Endodermal cell (in vitro differentiated cells): ENCODE data around the gene ERBB4. TPM values are rescaled to one million over a fixed set of nuclear protein-coding genes. Genes with fewer than 3 reads are reported as not detected.

Source experiments
- DNase-seq: peaks from one replicate; pipeline ENCODE4 v3.0.0-alpha.2; 2017
- H3K27ac ChIP-seq: 2 replicates; pipeline ENCODE4 v1.5.1; 2013; ENCODE audit warnings: mild to moderate bottlenecking, low read depth, low read length, moderate library complexity
- H3K27me3 ChIP-seq: 2 replicates; pipeline ENCODE4 v1.6.1; 2013; ENCODE audit warnings: mild to moderate bottlenecking, low read length, moderate library complexity; ENCODE audit not compliant: insufficient read depth, control insufficient read depth, poor library complexity, severe bottlenecking
- H3K36me3 ChIP-seq: 2 replicates; pipeline ENCODE4 v1.7.0; 2013; ENCODE audit warnings: mild to moderate bottlenecking, low read length, moderate library complexity; ENCODE audit not compliant: control insufficient read depth, insufficient read depth
- H3K4me1 ChIP-seq: one replicate; pipeline ENCODE4 v1.7.0; 2013; ENCODE audit warnings: low read length; ENCODE audit not compliant: control insufficient read depth, insufficient read depth
- H3K4me3 ChIP-seq: 2 replicates; pipeline ENCODE4 v1.5.1; 2013; ENCODE audit warnings: mild to moderate bottlenecking, low read length, moderate library complexity
- H3K9ac ChIP-seq: 2 replicates; pipeline ENCODE4 v1.6.1; 2013; ENCODE audit warnings: mild to moderate bottlenecking, low read length, moderate library complexity; ENCODE audit not compliant: poor library complexity, severe bottlenecking; ENCODE audit errors: extremely low read depth
- H3K9me3 ChIP-seq: 2 replicates; pipeline ENCODE4 v1.6.1; 2013; ENCODE audit warnings: mild to moderate bottlenecking, low read length, moderate library complexity; ENCODE audit not compliant: control insufficient read depth
- H3K27ac Mint-ChIP-seq: 2 replicates; pipeline ENCODE4 v1.8.0; 2020; ENCODE audit warnings: mixed read lengths
- H3K27me3 Mint-ChIP-seq: 2 replicates; pipeline ENCODE4 v1.8.0; 2021; ENCODE audit warnings: mild to moderate bottlenecking, mixed read lengths; ENCODE audit not compliant: insufficient read depth
- H3K36me3 Mint-ChIP-seq: 2 replicates; pipeline ENCODE4 v1.8.0; 2020; ENCODE audit warnings: low read depth, mixed read lengths
- H3K4me1 Mint-ChIP-seq: 2 replicates; pipeline ENCODE4 v1.8.0; 2020; ENCODE audit warnings: mixed read lengths
- H3K4me3 Mint-ChIP-seq: 2 replicates; pipeline ENCODE4 v1.8.0; 2020; ENCODE audit warnings: mild to moderate bottlenecking, moderate library complexity, mixed read lengths
- H3K9me3 Mint-ChIP-seq: 2 replicates; pipeline ENCODE4 v1.8.0; 2020; ENCODE audit warnings: mild to moderate bottlenecking, mixed read lengths
- WGBS, 2 experiments: methylation state at CpG; one replicate each; pipeline versions ENCODE4 v1.1.5 to v1.1.7; 2013; ENCODE audit warnings: missing lambda C conversion rate in 2 of 2, mixed read lengths in 1 of 2; ENCODE audit not compliant: insufficient coverage in 1 of 2, insufficient read length in 1 of 2; 5-methylcytosine and 5-hydroxymethylcytosine counted together
- total RNA-seq, 2 donors: library from RNA; stranded (reverse); fragmentation: NEBNext Ultra II Directional in 1 of 2; extraction: Animal tissue kit (Norgen Biotek cat#: 25700) in 1 of 2; gene quantifications; 2 replicates in 1 of 2; 3 replicates in 1 of 2; pipeline ENCODE4 v1.2.1, GENCODE V29; 2021
- TF ChIP-seq, protein P1 (sequence below): fragments of 200-600 bp; sonication (generic); conservative IDR thresholded peaks from 2 replicates; pipeline ENCODE4 v1.5.0; 2021; ENCODE audit warnings: antibody characterized with exemption, mild to moderate bottlenecking

Gene ERBB4
- total RNA-seq, 2 donors from 2014 or later: 154 to 158 TPM

DNA sequence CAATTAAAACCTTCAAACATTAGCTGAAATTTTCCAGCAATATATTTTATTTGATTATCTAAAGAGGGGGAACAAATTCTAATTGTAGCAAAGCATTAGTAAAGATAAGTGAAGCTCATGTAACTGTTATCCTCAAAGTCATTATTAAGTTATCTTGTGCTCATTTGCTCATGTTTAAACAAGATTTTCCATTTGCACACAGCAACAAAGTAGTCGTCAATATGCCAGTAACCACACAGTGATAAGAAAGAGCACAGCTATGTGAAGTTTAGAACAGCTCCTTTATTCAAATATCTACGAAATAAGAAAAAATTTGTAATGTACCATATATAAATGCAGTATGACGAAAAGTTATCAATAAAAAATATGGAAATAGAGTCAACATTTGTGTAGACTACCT, 159.5 kb downstream of the ERBB4 start:
- H3K36me3 ChIP-seq: no peaks in the 10 kb centered on the region
- Mint-ChIP-seq H3K27ac (no peak overlapping the region), H3K36me3 (no peaks in the 10 kb centered on the region), H3K4me3 (no peak overlapping the region), H3K9me3 (no peaks in the 10 kb centered on the region), H3K4me1 (peaks cover 6% of the 10 kb centered on the region), H3K27me3 (no peaks in the 10 kb centered on the region)
- 80 to 93% methylated on average over 1 to 2 of the region's 3 CpGs for WGBS, 2 experiments
- no peak overlapping the region for H3K27ac ChIP-seq
- no peak overlapping the region for H3K9ac ChIP-seq
- H3K9me3 ChIP-seq: no peaks in the 10 kb centered on the region
- H3K4me1 ChIP-seq: no peaks in the 10 kb centered on the region
- TF ChIP-seq, protein P1, sequence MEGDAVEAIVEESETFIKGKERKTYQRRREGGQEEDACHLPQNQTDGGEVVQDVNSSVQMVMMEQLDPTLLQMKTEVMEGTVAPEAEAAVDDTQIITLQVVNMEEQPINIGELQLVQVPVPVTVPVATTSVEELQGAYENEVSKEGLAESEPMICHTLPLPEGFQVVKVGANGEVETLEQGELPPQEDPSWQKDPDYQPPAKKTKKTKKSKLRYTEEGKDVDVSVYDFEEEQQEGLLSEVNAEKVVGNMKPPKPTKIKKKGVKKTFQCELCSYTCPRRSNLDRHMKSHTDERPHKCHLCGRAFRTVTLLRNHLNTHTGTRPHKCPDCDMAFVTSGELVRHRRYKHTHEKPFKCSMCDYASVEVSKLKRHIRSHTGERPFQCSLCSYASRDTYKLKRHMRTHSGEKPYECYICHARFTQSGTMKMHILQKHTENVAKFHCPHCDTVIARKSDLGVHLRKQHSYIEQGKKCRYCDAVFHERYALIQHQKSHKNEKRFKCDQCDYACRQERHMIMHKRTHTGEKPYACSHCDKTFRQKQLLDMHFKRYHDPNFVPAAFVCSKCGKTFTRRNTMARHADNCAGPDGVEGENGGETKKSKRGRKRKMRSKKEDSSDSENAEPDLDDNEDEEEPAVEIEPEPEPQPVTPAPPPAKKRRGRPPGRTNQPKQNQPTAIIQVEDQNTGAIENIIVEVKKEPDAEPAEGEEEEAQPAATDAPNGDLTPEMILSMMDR: no peak
- H3K4me3 ChIP-seq: no peak overlapping the region
- DNase-seq: no peak
- no peaks in the 10 kb centered on the region for H3K27me3 ChIP-seq

DNA sequence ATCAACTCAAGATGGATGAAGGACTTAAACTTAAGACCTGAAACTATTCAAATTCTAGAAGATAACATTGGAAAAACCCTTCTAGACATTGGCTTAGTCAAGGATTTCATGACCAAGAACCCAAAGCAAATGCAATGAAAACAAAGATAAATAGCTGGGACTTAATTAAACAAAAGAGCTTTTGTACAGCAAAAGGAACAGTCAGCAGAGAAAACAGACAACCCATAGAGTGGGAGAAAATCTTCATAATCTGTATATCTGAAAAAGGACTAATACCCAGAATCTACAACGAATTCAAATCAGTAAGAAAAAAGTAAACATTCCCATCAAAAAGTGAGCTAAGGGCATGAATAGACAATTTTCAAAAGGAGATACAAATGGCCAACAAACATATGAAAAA, 171.2 kb downstream of the ERBB4 start:
- no peaks in the 10 kb centered on the region for H3K36me3 ChIP-seq
- no peaks in the 10 kb centered on the region for H3K9me3 ChIP-seq
- Mint-ChIP-seq H3K36me3 (no peaks in the 10 kb centered on the region), H3K4me1 (peaks cover 5% of the 10 kb centered on the region), H3K27me3 (no peaks in the 10 kb centered on the region), H3K27ac (no peak overlapping the region), H3K4me3 (no peak overlapping the region), H3K9me3 (no peaks in the 10 kb centered on the region)
- no peak overlapping the region for H3K9ac ChIP-seq
- DNase-seq: no peak
- no peaks in the 10 kb centered on the region for H3K27me3 ChIP-seq
- no peaks in the 10 kb centered on the region for H3K4me1 ChIP-seq
- TF ChIP-seq, protein P1: no peak
- H3K27ac ChIP-seq: no peak overlapping the region
- WGBS, 2 experiments: 100% methylated on average over 1 of the region's 1 CpG; no CpG with 5 or more reads in 1 of the 2 experiments
- no peak overlapping the region for H3K4me3 ChIP-seq

DNA sequence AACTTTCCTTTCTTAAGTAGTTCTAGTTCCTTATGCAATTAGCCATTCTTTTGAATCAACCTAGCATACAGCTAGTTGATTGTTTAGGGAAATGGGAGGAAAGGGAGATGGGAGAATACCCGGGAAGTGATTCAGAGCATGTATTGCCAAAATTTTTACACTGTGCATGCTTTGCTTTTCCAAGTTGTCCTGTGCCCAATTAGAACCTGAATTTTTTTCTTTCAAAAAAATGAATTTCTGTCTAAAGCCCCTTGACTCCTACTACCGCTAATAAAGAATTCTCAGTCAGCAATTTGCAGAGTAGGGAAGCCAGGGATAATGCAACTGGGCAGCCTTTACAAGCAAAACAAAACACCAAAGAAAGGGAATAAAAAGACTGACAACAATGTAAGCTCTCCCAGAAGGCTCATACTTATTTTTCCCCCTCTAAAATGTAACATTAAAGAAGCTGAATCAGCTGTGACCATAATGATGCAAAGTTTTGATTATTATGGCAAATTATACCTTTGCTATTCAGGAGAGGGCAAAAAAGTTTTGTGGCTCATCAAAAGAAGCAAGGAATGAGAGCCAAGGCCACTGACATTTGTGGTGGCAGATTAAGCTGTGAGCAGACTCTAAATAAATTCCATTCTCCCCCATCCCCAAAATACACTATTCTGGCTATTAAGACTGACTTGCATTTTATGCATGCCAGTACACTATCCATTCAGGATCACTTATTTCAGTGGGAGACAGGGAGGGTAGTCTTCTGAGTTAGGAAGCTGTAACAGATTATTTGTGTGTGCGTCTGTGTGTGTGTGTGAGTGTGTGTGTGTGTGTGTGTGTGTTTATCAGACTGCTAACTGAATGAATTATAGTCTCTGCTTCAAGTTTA, 174.3 kb downstream of the ERBB4 start:
- H3K4me3 Mint-ChIP-seq: no peak overlapping the region
- TF ChIP-seq, protein P1: no peak
- no peaks in the 10 kb centered on the region for H3K36me3 ChIP-seq
- no peak overlapping the region for H3K9ac ChIP-seq
- peaks cover 27% of the 10 kb centered on the region for H3K4me1 Mint-ChIP-seq
- WGBS, 2 experiments: 89% methylated on average over 3 of the region's 3 CpGs; no CpG with 5 or more reads in 1 of the 2 experiments
- H3K27ac ChIP-seq: peak overlapping the region; percentile 27
- H3K27ac Mint-ChIP-seq: no peak overlapping the region
- no peak for DNase-seq
- H3K9me3 ChIP-seq: no peaks in the 10 kb centered on the region
- H3K27me3 ChIP-seq: no peaks in the 10 kb centered on the region
- no peaks in the 10 kb centered on the region for H3K9me3 Mint-ChIP-seq
- H3K36me3 Mint-ChIP-seq: no peaks in the 10 kb centered on the region
- H3K4me1 ChIP-seq: peaks cover 5% of the 10 kb centered on the region
- H3K4me3 ChIP-seq: no peak overlapping the region
- H3K27me3 Mint-ChIP-seq: no peaks in the 10 kb centered on the region
